HS-27A (cell line): ENCODE results near the gene PHF2.

ENCODE experiments used
- DNase-seq: peaks from one replicate; pipeline ENCODE4 v3.0.0-alpha.2; 2012; ENCODE audit warnings: low read depth, missing footprints

Gene PHF2

DNA sequence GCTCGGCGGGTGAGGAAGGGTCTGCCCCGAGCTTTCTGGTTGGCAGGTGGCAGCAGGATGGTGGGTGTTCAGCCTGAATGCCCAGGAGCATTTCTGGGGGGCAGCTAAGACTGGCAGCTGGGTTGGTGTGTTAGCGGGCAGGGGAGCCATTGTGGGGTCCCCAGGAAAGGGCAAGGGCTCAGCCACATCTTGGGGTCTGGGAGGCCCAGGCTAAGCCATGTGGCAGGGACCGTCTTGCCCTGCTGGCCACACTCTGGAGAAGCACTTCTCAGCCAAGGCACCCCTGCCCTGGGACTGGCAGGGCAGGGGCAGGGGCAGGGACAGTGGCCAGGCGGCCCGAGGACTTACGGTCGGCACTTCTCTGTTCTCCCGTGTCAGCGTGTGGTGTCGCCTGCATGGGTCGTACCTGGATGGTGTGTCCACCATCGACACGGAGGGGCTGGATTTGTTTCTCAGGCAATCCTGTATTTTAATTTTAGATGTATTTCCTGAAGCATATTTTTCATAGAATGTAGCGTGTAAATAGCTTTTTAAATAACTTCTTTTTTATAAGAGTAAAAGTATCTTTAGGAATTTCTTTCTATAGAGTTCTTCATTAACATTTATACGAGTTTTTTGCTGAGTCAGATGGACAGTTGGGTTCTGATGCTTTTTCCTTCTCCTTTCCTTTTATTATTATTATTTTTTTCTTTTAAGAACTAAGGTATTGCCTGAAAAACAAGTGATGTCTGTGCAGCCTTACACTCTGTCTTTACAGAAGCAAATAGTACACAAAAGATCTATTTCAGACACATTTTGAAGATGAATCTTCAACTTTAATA is 102.0 kb downstream of the PHF2 start:
- DNase-seq, result no peak

GRCh38 chr9:93679536-93680442 is 103.4 kb downstream of the PHF2 start:
- DNase-seq, result no peak

DNA sequence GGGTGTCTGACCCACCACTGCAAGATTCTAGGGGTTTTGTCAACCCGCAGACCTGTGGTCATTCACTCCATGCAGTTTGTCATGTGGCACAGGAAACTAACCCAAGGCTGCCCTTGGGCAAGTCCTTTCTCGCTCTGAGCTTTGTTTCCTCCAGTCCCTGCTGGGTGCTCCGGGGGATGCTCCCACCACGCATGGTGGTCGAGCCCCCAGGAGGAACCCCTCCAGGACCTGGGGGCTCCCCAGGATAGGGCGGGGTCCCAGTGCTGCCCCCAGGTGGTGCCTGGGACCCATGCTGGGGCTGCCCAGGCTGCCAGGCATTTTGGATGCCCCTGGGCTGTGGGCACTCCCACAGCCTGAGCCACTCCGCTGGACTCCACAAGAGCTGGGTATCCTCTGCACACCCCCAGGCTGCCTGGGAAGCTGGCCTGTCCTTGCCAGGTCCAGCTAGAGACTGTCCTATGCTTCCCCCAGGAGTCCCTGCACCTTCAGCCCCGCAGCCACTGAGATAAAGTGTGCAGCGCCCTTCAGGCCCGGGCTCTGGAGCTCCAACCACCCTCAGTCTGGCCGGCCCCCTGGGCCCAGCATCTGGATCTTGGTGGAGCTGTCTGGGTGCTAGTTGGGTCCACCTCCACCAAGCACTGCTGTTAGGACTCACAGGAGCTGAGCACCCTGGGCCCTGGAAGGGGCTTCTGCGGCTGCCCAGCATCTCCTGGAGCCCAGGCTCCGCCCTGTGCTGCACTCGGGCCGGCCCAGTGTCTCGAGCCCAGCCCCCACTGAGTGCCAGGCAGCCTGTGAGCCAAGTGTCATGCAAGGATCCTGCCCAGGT is 104.3 kb downstream of the PHF2 start:
- DNase-seq, result no peak

DNA sequence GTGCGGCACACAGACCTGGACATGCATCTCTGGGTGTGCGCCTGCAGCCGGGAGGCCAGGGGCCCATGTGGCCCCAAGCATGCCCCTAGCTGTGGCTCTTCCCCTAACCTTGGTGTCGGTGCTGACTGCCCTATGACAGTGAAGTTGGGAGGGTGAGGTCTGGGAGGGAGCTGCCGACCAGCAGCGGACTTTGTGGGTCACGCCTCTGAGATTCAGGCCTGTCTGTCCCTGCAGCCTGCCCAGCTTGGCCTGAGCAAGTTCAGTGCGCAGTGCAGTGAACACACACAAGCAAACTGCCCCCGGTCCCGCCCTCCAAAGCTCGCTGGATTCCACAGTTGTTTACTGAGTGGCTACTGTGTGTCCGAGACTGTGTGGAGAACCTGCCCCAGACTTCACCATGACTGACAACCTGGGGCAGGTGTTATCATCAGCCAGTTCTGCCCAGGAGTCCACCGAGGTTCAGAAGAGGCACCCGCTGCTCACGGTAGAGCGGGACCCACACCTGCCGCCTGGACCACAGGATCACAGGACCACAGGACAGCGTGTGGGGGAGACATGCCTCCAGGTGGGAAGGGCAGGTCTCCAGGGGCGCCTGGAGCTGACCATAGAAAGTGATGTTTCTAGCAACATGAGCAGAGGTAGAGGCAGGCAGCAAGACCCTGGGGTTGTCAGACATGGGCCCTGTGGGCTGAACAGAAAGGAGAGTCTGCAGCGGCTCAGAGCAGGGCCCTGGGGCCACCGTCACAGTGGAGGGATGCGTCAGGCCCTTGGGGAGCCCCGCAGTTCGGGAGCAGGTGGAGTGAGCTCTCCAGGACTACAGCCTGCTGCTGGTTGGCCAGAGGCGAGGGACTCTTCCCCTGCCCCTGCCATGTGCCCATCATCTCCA is 105.1 kb downstream of the PHF2 start:
- no peak for DNase-seq

DNA sequence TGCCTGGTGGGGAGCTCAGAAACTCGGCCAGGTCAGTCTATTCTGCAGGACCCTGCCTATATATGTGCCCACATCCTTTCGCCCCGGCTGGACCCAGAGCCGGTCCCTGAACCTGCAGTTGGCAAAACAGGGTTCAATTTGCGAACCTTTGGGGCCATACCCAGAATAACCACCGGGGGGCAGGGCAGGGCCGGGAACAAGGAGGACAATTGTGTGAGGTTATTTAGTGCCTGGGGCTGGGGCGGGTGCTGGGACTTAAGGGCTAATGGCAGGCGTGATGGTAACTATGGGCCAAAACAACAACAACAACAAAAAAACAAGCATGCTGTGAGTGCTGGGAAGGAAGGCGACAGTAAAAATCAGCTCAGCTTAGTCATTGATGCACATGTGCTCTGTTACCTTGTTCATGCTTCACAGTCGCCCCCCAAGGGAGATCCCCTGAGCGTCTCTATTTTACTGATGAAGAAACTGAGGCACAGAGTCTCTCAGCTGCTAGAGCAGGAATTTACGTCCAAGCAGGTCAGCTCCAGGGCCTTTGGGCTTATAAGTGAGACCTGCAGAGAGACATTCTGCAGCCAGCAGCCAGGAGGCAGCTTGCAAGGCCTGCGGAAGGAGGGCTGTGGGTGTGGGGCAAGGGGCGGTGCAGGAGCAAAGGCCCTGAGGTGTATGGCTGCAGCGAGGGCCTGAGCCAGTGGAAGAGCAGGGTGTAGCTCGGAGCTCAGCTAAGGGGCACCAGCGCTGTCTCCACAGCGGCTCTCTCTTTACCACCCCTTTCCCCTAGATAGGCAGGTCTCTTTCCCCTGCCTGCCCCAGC is 106.0 kb downstream of the PHF2 start:
- DNase-seq, result no peak

- DNase-seq, result no peak
Observed at GRCh38 chr9:93683331-93684134, 107.1 kb downstream of the PHF2 start.

GRCh38 chr9:93684161-93684765 is 107.9 kb downstream of the PHF2 start:
- DNase-seq, result no peak

DNA sequence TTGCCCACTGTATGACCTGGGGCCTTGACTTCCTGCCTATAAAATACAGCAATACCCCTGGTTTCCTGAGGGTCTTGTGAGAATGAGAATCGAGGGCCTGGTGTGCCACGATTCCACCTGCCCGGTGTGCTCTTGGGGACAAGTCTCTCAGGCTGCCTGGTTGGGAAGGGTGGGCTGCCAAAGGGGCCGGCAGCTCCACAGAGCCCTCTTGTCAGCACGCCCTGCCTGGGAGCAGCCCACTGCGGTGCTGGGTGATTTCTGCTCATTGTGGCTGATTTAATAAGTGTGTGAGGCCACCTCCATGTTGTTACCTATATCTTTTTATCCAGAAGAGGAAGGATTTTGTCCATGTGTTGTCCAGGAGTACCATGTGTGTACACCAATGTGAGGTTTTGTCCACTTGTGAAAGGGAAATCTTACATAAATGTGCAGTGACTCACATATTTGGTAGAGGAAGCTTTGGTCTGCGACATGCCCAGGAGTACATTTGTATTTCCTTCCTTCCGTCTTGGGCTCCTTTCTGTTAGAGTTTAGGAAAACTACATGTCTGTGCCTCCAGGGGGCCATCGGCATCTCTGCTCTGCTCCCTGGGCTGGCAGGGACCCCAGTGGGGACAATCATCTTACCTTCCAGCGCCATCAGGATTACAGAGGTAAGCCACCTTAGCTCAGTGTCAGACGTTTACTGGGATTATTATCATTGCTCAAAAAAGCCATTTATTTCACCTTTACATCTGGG is 108.6 kb downstream of the PHF2 start:
- DNase-seq, result no peak

DNA sequence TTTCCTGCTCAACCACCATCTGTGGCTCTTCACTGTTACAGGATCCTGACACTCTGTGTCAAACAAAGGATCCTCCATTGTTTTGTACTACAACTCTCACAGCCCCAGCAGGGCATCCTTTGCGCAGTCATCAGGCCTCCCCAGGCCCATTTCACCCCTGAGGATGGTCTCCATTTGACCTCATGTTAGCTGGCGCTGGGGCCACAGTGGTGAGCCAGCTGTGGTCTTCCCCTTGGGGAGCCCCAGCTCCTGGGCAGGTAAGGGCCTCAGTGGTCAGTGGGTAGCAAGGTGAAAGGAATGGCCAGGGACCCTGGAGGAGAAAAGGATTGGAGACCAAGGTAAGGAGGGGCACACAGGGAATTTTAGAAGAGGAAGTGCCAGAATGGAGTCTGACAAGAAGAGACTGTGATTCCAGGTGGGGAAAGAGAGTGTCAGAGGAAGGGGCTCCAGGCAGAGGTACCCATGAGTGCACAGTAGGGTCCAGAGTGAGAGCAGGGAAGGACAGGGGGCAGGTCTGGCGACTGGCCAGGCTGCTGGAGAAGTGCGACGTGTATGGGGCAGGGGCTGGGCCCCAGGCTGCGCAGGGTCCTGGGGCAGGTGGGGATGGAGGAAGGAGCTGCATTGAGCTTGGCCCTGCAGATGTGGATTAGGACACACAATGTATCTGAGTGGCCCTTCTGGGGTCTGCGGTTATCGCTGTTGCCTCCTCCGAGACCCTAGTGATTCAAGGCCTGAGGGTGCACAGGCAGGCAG is 109.9 kb downstream of the PHF2 start:
- DNase-seq, result no peak

DNA sequence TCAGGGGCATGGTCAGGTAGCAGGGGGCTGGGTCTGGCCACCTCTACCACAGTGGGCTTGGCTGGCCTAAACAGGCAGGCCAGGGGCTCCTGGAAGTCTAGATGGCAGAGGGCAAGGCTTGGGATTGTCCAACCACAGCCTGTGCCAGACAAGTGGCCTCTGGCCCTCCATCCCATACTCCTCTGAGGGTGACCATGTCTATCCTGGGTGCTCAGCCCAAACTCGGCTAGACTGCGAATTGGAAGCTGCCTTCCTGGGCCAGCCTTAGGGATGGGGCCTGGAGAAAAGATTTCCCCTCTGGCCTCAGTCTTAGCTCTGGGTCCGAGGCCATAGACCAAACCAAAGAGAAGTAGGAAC is 110.5 kb downstream of the PHF2 start:
- DNase-seq, result no peak

GRCh38 chr9:93690618-93691017 is 114.2 kb downstream of the PHF2 start:
- no peak for DNase-seq

GRCh38 chr9:93693129-93693528 is 116.7 kb downstream of the PHF2 start:
- no peak for DNase-seq

DNA sequence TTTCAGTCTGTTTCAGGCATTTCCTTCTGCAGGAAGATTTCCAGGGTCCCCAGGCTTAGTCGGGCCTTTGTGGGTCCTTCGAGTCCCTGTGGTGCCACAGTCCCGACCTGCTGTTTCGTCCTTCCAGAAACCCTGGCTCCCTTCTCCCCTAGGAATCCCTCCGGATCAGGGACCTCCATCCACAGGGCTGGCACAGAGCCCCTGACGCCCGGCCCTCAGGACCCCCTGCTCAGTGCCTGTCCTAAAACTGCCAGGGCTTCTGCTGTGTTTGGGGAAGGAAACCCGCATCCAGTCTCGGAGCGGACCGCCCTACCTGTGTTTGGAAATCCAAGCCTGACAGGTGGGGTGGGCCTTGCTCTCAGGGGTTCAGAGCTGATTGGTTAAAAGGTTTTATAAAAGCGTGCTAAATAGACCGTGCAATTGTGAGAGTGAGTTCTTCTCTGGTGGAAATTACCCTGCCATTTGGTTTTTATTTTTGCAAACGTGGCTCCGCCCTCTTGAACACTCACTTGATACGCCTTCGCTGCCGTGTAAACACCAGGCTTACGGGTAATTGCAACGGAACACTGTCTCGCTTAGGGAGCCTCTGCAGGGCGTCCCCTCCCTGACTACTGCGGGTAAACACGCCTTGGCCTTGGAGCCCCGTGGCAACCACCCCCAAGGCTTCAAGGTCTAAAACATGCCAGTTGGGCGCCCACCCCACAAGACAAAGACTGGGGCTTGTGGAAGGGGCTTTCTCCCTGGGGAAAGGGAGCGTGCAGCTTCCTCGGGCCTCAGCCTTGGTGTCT is 121.2 kb downstream of the PHF2 start:
- DNase-seq, result no peak

DNA sequence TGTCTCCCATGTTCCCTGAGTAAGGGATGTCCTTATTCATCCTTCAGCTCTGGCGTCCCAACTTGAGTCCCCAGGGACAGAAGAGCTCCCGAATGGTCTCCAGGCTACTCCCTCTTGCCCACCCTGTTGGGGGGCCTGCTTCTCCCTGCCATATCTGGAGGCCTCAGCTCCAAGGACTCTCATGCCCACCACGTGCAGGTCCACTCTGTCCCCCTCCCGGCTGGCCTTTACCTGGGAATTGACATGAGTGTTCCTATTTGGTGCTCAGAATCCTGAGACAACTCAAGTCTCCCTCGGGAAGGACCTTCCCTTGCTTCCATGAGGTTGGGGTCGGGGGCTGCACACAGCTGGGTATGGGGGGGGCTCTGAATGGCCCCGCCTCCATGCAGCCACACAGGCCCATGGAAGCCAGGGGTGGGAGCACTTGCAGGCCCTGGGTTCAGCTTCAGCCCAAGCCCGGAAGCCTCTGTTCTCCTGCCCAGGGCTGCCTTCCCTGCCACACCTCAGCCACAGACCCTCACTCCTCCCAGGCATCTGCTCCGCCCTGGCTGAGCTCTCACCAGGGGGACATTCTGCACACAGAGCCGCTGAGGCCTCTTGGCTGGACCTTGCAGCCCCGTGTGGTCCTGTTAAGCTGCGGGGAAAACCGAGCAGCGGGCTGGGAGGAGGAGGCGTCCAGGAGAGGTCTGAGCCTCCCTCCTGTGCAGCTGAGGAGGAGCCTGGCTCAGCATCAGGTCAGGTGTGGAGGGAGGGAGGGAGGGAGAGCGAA is 121.9 kb downstream of the PHF2 start:
- no peak for DNase-seq

- no peak for DNase-seq
Observed at GRCh38 chr9:93699650-93700049, 123.3 kb downstream of the PHF2 start.
